ENCODE data around the gene RGS1. TPM values are rescaled to one million over a fixed set of nuclear protein-coding genes. Genes with fewer than 3 reads are reported as not detected.

RGS1 gene
- total and polyA plus RNA-seq, 2 experiments from 2014 or later = not detected

- H3K4me1 ChIP-seq (ENCODE audit: insufficient read depth) = peaks cover 15% of the 10 kb centered on the region
- H3K27ac Mint-ChIP-seq = no peak overlapping the region
Observed at GRCh38 chr1:192545896-192546521, 29.6 kb upstream of the RGS1 start.

GRCh38 chr1:192546596-192547190 lies 28.9 kb upstream of the RGS1 start:
- H2AFZ ChIP-seq = no peak overlapping the region
- H3K27me3 ChIP-seq (ENCODE audit: insufficient read depth) = no peaks in the 10 kb centered on the region
- no peak for ATAC-seq
- H3K36me3 ChIP-seq (ENCODE audit: insufficient read depth) = no peaks in the 10 kb centered on the region
- Mint-ChIP-seq H3K9me3 (no peaks in the 10 kb centered on the region), H3K27ac (no peak overlapping the region; the same call in 1 of the 2 replicates), H3K36me3 (ENCODE audit: low read depth) (no peaks in the 10 kb centered on the region), H3K27me3 (ENCODE audit: insufficient read depth, low read depth, poor library complexity) (no peaks in the 10 kb centered on the region), H3K4me1 (peaks cover 7% of the 10 kb centered on the region; the same call in 2 of the 3 replicates), H3K4me3 (no peak overlapping the region)
- no peak overlapping the region for H3K4me2 ChIP-seq
- H4K20me1 ChIP-seq (replicated peaks; ENCODE audit: insufficient read depth) = no peaks in the 10 kb centered on the region
- TF ChIP-seq POLR2AphosphoS5 (IDR thresholded peaks at IDR 0.05; ENCODE audit: low read depth) (no peak), STAT1 (IDR thresholded peaks at IDR 0.05; ENCODE audit: unreplicated experiment) (no peak), CTCF (conservative IDR thresholded peaks at IDR 0.05; ENCODE audit: low read depth in 2 of 2) (no peak), ZNF331 (CRISPR knock-in tag; IDR thresholded peaks at IDR 0.05; ENCODE audit: low read depth) (no peak), NANOG (IDR thresholded peaks at IDR 0.05; ENCODE audit: borderline replicate concordance) (no peak)
- no peak overlapping the region for H3K4me3 ChIP-seq
- no peaks in the 10 kb centered on the region for H3K9me2 ChIP-seq (ENCODE audit: insufficient read depth)
- DNase-seq (ENCODE audit: low spot score) = no peak
- H3K79me2 ChIP-seq (replicated peaks; ENCODE audit: insufficient read depth) = no peaks in the 10 kb centered on the region
- H3K27ac ChIP-seq (ENCODE audit: low read depth) = no peak overlapping the region
- no peaks in the 10 kb centered on the region for H3F3A ChIP-seq (replicated peaks; ENCODE audit: low read depth)
- peaks cover 15% of the 10 kb centered on the region for H3K4me1 ChIP-seq (ENCODE audit: insufficient read depth)

More at GRCh38 chr1:192545896-192546521, 29.6 kb upstream of the RGS1 start:
- H3K27me3 Mint-ChIP-seq (ENCODE audit: insufficient read depth, low read depth, poor library complexity) = no peaks in the 10 kb centered on the region
- Histone ChIP-seq H3K4me3 (no peak overlapping the region), H3K79me2 (replicated peaks; ENCODE audit: insufficient read depth) (no peaks in the 10 kb centered on the region), H2AFZ (peak overlapping the region; percentile 44; the same call in 1 of the 2 replicates), H3K4me2 (no peak overlapping the region), H3K27ac (ENCODE audit: low read depth) (no peak overlapping the region), H3K27me3 (ENCODE audit: insufficient read depth) (no peaks in the 10 kb centered on the region), H3F3A (replicated peaks; ENCODE audit: low read depth) (no peaks in the 10 kb centered on the region), H4K20me1 (replicated peaks; ENCODE audit: insufficient read depth) (no peaks in the 10 kb centered on the region), H3K9me2 (ENCODE audit: insufficient read depth) (no peaks in the 10 kb centered on the region), H3K36me3 (ENCODE audit: insufficient read depth) (no peaks in the 10 kb centered on the region)
- H3K4me3 Mint-ChIP-seq = no peak overlapping the region
- ATAC-seq (no peak), DNase-seq (ENCODE audit: low spot score) (no peak)
- peaks cover 7% of the 10 kb centered on the region; the same call in 2 of the 3 replicates for H3K4me1 Mint-ChIP-seq
- no peaks in the 10 kb centered on the region for H3K36me3 Mint-ChIP-seq (ENCODE audit: low read depth)
- no peak for TF ChIP-seq ZNF331 (CRISPR knock-in tag; IDR thresholded peaks at IDR 0.05; ENCODE audit: low read depth)
- peak in 1 of 2 experiments; percentile 27; a peak in 2 of 4 replicates for TF ChIP-seq CTCF (conservative IDR thresholded peaks at IDR 0.05; ENCODE audit: low read depth in 2 of 2)
- no peaks in the 10 kb centered on the region for H3K9me3 Mint-ChIP-seq
